SK-N-SH treated with all-trans-retinoic acid at 6 μM for 48 hours (cell line): ENCODE measurements around the gene ERRFI1.

Experiments
- ATAC-seq: fragments of 200-7000 bp; cut with Tn5 transposase; 3 replicates; pipeline ENCODE4 v1.9.1; 2020; ENCODE audit warnings: mild to moderate bottlenecking, moderate library complexity
- ARNTL ChIP-seq: fragments of 450-650 bp; formaldehyde crosslinking; IDR thresholded peaks from 2 replicates; pipeline ENCODE4 v1.5.0; 2020; ENCODE audit warnings: low read depth, mild to moderate bottlenecking, moderate library complexity, borderline replicate concordance
- BACH2 ChIP-seq: fragments of 250-450 bp; sonication (Bioruptor Pico); IDR thresholded peaks from 2 replicates; pipeline ENCODE4 v1.9.0; 2021; ENCODE audit warnings: mild to moderate bottlenecking, borderline replicate concordance
- CREB5 ChIP-seq: fragments of 250-450 bp; sonication (Bioruptor Pico); IDR thresholded peaks from 2 replicates; pipeline ENCODE4 v1.5.1; 2020; ENCODE audit warnings: low read depth, mild to moderate bottlenecking, moderate library complexity
- CSDC2 ChIP-seq: fragments of 250-450 bp; sonication (Bioruptor Pico); IDR thresholded peaks from 2 replicates; pipeline ENCODE4 v1.5.0; 2020; ENCODE audit warnings: mild to moderate bottlenecking, moderate library complexity
- CSRNP3 ChIP-seq: fragments of 250-450 bp; sonication (Bioruptor Pico); IDR thresholded peaks from 2 replicates; pipeline ENCODE4 v1.5.1; 2021; ENCODE audit warnings: mild to moderate bottlenecking, moderate library complexity
- ESRRG ChIP-seq: fragments of 250-450 bp; sonication (Bioruptor Pico); IDR thresholded peaks from 2 replicates; pipeline ENCODE4 v1.6.1; 2021; ENCODE audit warnings: mild to moderate bottlenecking
- GLIS3 ChIP-seq: fragments of 250-450 bp; sonication (Bioruptor Pico); IDR thresholded peaks from 2 replicates; pipeline ENCODE4 v1.5.0; 2020; ENCODE audit warnings: mild to moderate bottlenecking, moderate library complexity
- ISL1 ChIP-seq: fragments of 250-450 bp; sonication (Bioruptor Pico); IDR thresholded peaks from 2 replicates; pipeline ENCODE4 v2.1.2; 2022; ENCODE audit warnings: mild to moderate bottlenecking, moderate library complexity
- OSR1 ChIP-seq: fragments of 250-450 bp; sonication (Bioruptor Pico); IDR thresholded peaks from 2 replicates; pipeline ENCODE4 v1.8.0; 2022; ENCODE audit warnings: moderate library complexity, mild to moderate bottlenecking, inconsistent platforms
- PATZ1 ChIP-seq: fragments of 250-450 bp; sonication (Bioruptor Pico); IDR thresholded peaks from 2 replicates; pipeline ENCODE4 v1.8.0; 2020; ENCODE audit warnings: mild to moderate bottlenecking, moderate library complexity, borderline replicate concordance
- POU6F1 ChIP-seq: fragments of 250-450 bp; sonication (Bioruptor Pico); IDR thresholded peaks from 2 replicates; pipeline ENCODE4 v1.8.0; 2021; ENCODE audit warnings: low read depth, mild to moderate bottlenecking, moderate library complexity, borderline replicate concordance
- PPARA ChIP-seq: fragments of 250-450 bp; sonication (Bioruptor Pico); IDR thresholded peaks from 2 replicates; pipeline ENCODE4 v1.5.0; 2020; ENCODE audit warnings: mild to moderate bottlenecking, borderline replicate concordance
- RARB ChIP-seq: fragments of 250-450 bp; sonication (Bioruptor Pico); IDR thresholded peaks from 2 replicates; pipeline ENCODE4 v1.8.0; 2021; ENCODE audit warnings: mild to moderate bottlenecking, moderate library complexity
- SNAI2 ChIP-seq: fragments of 250-450 bp; sonication (Bioruptor Pico); IDR thresholded peaks from 2 replicates; pipeline ENCODE4 v1.5.0; 2020; ENCODE audit warnings: mild to moderate bottlenecking, moderate library complexity
- TCF4 ChIP-seq: fragments of 250-450 bp; sonication (Bioruptor Pico); IDR thresholded peaks from 2 replicates; pipeline ENCODE4 v1.8.0; 2021; ENCODE audit warnings: mild to moderate bottlenecking, moderate library complexity, borderline replicate concordance
- TOX ChIP-seq: fragments of 250-450 bp; sonication (Bioruptor Pico); IDR thresholded peaks from 2 replicates; pipeline ENCODE4 v1.8.0; 2021; ENCODE audit warnings: mild to moderate bottlenecking, moderate library complexity, borderline replicate concordance
- TSHZ2 ChIP-seq: fragments of 250-450 bp; sonication (Bioruptor Pico); IDR thresholded peaks from 2 replicates; pipeline ENCODE4 v1.5.0; 2020; ENCODE audit warnings: mild to moderate bottlenecking, moderate library complexity
- ZC3H10 ChIP-seq: fragments of 250-450 bp; sonication (Bioruptor Pico); IDR thresholded peaks from 2 replicates; pipeline ENCODE4 v1.5.1; 2021; ENCODE audit warnings: mild to moderate bottlenecking, moderate library complexity
- ZFP3 ChIP-seq: fragments of 250-450 bp; sonication (Bioruptor Pico); IDR thresholded peaks from 2 replicates; pipeline ENCODE4 v1.5.0; 2020; ENCODE audit warnings: mild to moderate bottlenecking, moderate library complexity
- ZFP30 ChIP-seq: fragments of 450-650 bp; formaldehyde crosslinking; IDR thresholded peaks from 2 replicates; pipeline ENCODE4 v1.5.0; 2022; ENCODE audit warnings: mild to moderate bottlenecking, moderate library complexity
- ZNF8 ChIP-seq: fragments of 450-650 bp; formaldehyde crosslinking; IDR thresholded peaks from 2 replicates; pipeline ENCODE4 v1.5.0; 2020; ENCODE audit warnings: mild to moderate bottlenecking, moderate library complexity

ERRFI1 gene

GRCh38 chr1:8026153-8026975, at the start of gene ERRFI1:
Gene ERRFI1 (minus strand): TSS chr1:8026309. CDS start chr1:8015619, 10,690 bp downstream.
- ATAC-seq: peak; percentile 84
- TF ChIP-seq OSR1 (CRISPR knock-in tag) (0 out of 2 replicates have a peak, but pooled peaks have one; percentile 48), SNAI2 (no peak), PPARA (CRISPR knock-in tag) (no peak), CSDC2 (CRISPR knock-in tag) (peak; percentile 82; the same call in 1 of the 2 replicates), TSHZ2 (CRISPR knock-in tag) (no peak), ISL1 (CRISPR knock-in tag) (no peak; the same call in 1 of the 2 replicates), RARB (CRISPR knock-in tag) (no peak), TCF4 (CRISPR knock-in tag) (no peak), ARNTL (CRISPR knock-in tag) (no peak), PATZ1 (no peak), POU6F1 (CRISPR knock-in tag) (peak; percentile 44; the same call in 1 of the 2 replicates), CSRNP3 (no peak), ZNF8 (CRISPR knock-in tag) (no peak), ZC3H10 (CRISPR knock-in tag) (no peak), ZFP3 (CRISPR knock-in tag) (peak; percentile 70; the same call in 1 of the 2 replicates), ZFP30 (CRISPR knock-in tag) (no peak)

- no peak for ATAC-seq
- TF ChIP-seq ISL1 (CRISPR knock-in tag) (no peak), RARB (CRISPR knock-in tag) (no peak), ZNF8 (CRISPR knock-in tag) (no peak), SNAI2 (no peak), ARNTL (CRISPR knock-in tag) (no peak), CREB5 (CRISPR knock-in tag) (no peak), TSHZ2 (CRISPR knock-in tag) (no peak), CSRNP3 (no peak), ESRRG (CRISPR knock-in tag) (no peak), TCF4 (CRISPR knock-in tag) (no peak), ZC3H10 (CRISPR knock-in tag) (no peak), ZFP3 (CRISPR knock-in tag) (no peak), ZFP30 (CRISPR knock-in tag) (no peak), POU6F1 (CRISPR knock-in tag) (no peak), GLIS3 (CRISPR knock-in tag) (no peak), PPARA (CRISPR knock-in tag) (no peak), BACH2 (CRISPR knock-in tag) (no peak), TOX (CRISPR knock-in tag) (no peak)
Measured at GRCh38 chr1:8075511-8076051, 49.5 kb upstream of the ERRFI1 start.
